BJ (cell line): Measurements from ENCODE around the gene SLC7A8. TPM values are rescaled to one million over a fixed set of nuclear protein-coding genes. Genes with fewer than 3 reads are reported as not detected.

Experiments
- CTCF ChIA-PET: fragments of 350-600 bp; formaldehyde crosslinking; extraction: SDS; loops from one replicate; lab custom pipeline; 2021; ENCODE audit warnings: antibody characterized with exemption, inconsistent platforms; lab: Yijun Ruan, JAX
- POLR2A ChIA-PET: fragments of 300-600 bp; sonication (Branson Sonifier 250); formaldehyde crosslinking; extraction: SDS; loops from one replicate; lab custom pipeline; 2021; ENCODE audit warnings: antibody characterized with exemption; lab: Charles Lee
- DNase-seq: peaks from one replicate; pipeline ENCODE4 v3.0.0-alpha.2; 2011; ENCODE audit warnings: low read depth
- H3K27me3 ChIP-seq: 2 replicates; pipeline ENCODE4 v1.6.0; 2011; ENCODE audit warnings: low read length; ENCODE audit not compliant: control insufficient read depth, insufficient read depth
- H3K36me3 ChIP-seq: 2 replicates; pipeline ENCODE4 v1.5.1; 2011; ENCODE audit warnings: low read length; ENCODE audit not compliant: control insufficient read depth, insufficient read depth
- H3K4me3 ChIP-seq: 2 replicates; pipeline ENCODE4 v1.5.1; 2011; ENCODE audit warnings: low read depth, mild to moderate bottlenecking, control low read depth, low read length
- CTCF ChIP-seq: IDR thresholded peaks from 2 replicates; pipeline ENCODE4 v1.5.1; 2011; ENCODE audit warnings: low read depth, mild to moderate bottlenecking, control low read depth, inconsistent platforms, low read length, moderate library complexity; ENCODE audit not compliant: insufficient read depth
- polyA plus RNA-seq: library from polyadenylated mRNA; depleted of rRNA; stranded (reverse); fragments of >200 nt; gene quantifications from 2 replicates; pipeline ENCODE4 v1.2.3, GENCODE V29; 2011

SLC7A8 gene
- polyA plus RNA-seq, 1 experiment = 4.6 TPM

- CTCF ChIA-PET = interaction anchor here (1.4 to 3.1 kb wide), 4 partner anchors 8 to 23 kb away, joined by 4 to 18 read pairs (median 8); partner anchors contain the start of genes ACIN1 and C14orf119
- POLR2A ChIA-PET = no interaction called here
- H3K36me3 ChIP-seq = peaks cover 16% of the 10 kb centered on the region
- no peak overlapping the region for H3K4me3 ChIP-seq
- no peak for TF ChIP-seq CTCF
- H3K27me3 ChIP-seq = no peaks in the 10 kb centered on the region
- DNase-seq = no peak
Observed at GRCh38 chr14:23085458-23085857, 98.0 kb downstream of the SLC7A8 start.

GRCh38 chr14:23080474-23080873 is 103.0 kb downstream of the SLC7A8 start:
- Histone ChIP-seq H3K27me3 (no peaks in the 10 kb centered on the region), H3K4me3 (no peak overlapping the region), H3K36me3 (peaks cover 22% of the 10 kb centered on the region)
- TF ChIP-seq CTCF = no peak
- CTCF ChIA-PET = interaction anchor here (0.6 to 6.7 kb wide), 7 partner anchors 10 to 31 kb away, joined by 3 to 120 read pairs (median 6); no protein-coding TSS in a partner anchor
- POLR2A ChIA-PET = interaction anchor here (0.6 to 1.4 kb wide), 2 partner anchors 14 to 18 kb away, joined by 8 to 14 read pairs; no protein-coding TSS in a partner anchor
- DNase-seq = no peak

- peaks cover 24% of the 10 kb centered on the region for H3K36me3 ChIP-seq
- TF ChIP-seq CTCF = no peak
- DNase-seq = no peak
- ChIA-PET CTCF (interaction anchor here (1.0 to 6.7 kb wide), 5 partner anchors 11 to 93 kb away, joined by 3 to 120 read pairs (median 47); no protein-coding TSS in a partner anchor), POLR2A (interaction anchor here (1.4 to 2.0 kb wide), 2 partner anchors 15 to 18 kb away, joined by 10 to 14 read pairs; partner anchors contain the start of genes ACIN1 and C14orf119)
- no peaks in the 10 kb centered on the region for H3K27me3 ChIP-seq
- no peak overlapping the region for H3K4me3 ChIP-seq
Observed at GRCh38 chr14:23079716-23080115, 103.7 kb downstream of the SLC7A8 start.

- CTCF ChIA-PET = interaction anchor here (1.0 to 6.7 kb wide), 12 partner anchors 7 to 97 kb away, joined by 3 to 120 read pairs (median 21); partner anchors contain the start of genes ACIN1 and C14orf119
- POLR2A ChIA-PET = interaction anchor here (0.7 to 2.0 kb wide), 3 partner anchors 10 to 16 kb away, joined by 3 to 10 read pairs (median 7); partner anchors contain the start of genes ACIN1 and C14orf119
- no peak overlapping the region for H3K4me3 ChIP-seq
- peak; percentile 91 for DNase-seq
- H3K27me3 ChIP-seq = no peaks in the 10 kb centered on the region
- TF ChIP-seq CTCF = no peak
- peaks cover 25% of the 10 kb centered on the region for H3K36me3 ChIP-seq
Observed at GRCh38 chr14:23078692-23079116, 104.8 kb downstream of the SLC7A8 start.

GRCh38 chr14:23077962-23078361 is 105.5 kb downstream of the SLC7A8 start:
- TF ChIP-seq CTCF = no peak
- ChIA-PET CTCF (interaction anchor here (0.7 to 6.7 kb wide), 17 partner anchors 8 to 101 kb away, joined by 3 to 120 read pairs (median 15); partner anchors contain the start of genes ACIN1, C14orf119 and CIROP), POLR2A (interaction anchor here (1.1 to 2.0 kb wide), 2 partner anchors 9 to 17 kb away, joined by 7 to 10 read pairs; partner anchors contain the start of genes ACIN1 and C14orf119)
- Histone ChIP-seq H3K27me3 (no peaks in the 10 kb centered on the region), H3K36me3 (peaks cover 26% of the 10 kb centered on the region), H3K4me3 (no peak overlapping the region)
- DNase-seq = no peak
